Middle frontal gyrus (tissue), 1 donor: ENCODE data around the gene HMX3.

Experiments used
- DNase-seq: peaks from one replicate; pipeline ENCODE4 v3.0.0-alpha.2; 2015; ENCODE audit warnings: low spot score; ENCODE audit errors: extremely low spot score

The HMX3 gene

DNA sequence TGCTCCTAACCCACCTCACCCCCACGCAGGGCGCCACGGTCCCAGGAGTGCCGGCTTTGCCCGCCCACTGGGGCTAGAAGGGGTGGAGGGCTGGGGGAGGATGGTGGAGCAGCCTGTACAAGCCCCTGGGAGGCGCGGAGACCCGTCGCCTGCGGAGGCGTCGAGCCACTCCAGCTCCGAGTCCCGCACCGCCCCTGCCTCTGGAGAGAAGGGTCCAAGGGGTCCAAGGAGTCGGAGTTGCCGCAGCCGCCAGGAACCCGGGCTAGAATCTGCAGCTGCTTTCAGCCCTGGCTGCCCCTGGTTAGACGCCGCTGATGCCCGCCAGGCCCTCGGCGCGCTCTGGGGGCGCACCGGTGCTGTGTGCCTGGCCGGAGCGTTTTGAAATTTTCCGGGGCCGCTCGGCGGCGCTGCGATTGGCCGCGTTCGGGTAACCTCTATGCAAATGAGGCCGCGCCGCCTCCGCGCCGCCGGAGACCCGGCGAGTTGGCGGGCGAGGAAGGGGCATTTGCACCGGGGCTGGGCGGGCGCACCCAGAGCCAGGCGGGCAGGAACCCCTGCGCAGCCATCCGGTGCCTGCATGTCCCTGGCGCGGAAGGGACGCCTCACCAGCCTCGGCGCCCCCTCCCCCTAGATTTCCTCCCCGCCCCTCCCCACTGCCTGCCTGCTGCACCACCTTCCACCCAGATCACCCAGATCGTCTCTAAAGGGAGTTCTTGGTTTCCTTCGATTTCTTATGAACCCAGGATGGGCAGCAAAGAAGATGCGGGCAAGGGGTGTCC lies 12.1 kb downstream of the HMX3 start, which contains the start of gene HMX2:
HMX2 (plus strand) TSS at position 502 of the 779 bp plus-strand sequence; CDS start at position 745, 243 bp downstream.
- DNase-seq: no peak

DNA sequence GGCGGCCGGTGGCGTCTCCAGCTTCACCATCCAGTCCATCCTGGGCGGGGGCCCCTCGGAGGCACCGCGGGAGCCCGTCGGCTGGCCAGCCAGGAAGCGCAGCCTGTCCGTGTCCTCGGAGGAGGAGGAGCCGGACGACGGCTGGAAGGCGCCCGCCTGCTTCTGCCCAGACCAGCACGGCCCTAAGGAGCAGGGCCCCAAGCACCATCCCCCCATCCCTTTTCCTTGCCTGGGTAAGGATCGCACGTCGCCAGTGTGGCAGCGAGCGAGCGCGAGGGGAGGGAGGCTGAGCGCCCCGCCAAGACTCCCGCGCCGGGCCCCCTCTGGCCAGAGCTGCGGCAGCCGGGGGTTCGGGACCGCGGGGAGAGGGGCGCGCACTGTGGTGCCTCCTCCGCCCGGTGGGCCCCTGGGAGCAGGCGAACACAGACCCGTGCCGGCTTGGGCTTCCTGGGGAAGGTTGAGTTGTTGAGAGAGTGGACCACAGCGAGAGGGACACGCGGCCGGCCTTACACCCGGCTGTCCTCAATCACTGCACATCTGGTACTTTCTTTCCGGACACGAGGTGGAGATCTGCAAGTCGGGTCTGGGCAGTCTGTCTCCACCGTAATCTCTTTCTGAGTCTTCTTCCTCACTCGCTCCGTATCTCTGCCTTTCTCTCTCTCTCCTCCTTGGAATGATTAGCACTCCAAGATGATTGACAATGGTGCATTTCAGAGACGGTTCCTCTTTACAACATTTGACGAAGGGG lies 12.8 kb downstream of the HMX3 start:
- no peak for DNase-seq

DNA sequence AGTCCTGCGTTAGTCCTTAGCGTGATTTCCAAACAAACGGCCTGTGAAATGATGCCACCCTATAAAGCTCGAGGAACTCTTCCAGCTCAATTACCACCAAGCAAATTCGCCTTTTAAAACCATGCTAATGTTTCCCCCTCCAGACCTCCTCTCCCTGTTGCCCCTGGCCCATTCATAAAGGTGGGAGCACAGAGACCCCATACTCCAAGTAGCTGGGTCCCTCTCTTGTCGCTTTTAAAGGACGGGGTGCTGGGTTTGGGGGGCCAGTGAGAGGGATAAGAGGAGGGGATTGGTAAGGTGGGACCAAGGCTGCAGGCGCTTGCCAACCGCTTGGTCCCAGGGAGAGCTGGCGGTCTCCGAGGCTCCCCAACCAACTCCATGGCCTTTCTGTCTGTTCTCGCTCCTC lies 13.4 kb downstream of the HMX3 start:
- DNase-seq: no peak

DNA sequence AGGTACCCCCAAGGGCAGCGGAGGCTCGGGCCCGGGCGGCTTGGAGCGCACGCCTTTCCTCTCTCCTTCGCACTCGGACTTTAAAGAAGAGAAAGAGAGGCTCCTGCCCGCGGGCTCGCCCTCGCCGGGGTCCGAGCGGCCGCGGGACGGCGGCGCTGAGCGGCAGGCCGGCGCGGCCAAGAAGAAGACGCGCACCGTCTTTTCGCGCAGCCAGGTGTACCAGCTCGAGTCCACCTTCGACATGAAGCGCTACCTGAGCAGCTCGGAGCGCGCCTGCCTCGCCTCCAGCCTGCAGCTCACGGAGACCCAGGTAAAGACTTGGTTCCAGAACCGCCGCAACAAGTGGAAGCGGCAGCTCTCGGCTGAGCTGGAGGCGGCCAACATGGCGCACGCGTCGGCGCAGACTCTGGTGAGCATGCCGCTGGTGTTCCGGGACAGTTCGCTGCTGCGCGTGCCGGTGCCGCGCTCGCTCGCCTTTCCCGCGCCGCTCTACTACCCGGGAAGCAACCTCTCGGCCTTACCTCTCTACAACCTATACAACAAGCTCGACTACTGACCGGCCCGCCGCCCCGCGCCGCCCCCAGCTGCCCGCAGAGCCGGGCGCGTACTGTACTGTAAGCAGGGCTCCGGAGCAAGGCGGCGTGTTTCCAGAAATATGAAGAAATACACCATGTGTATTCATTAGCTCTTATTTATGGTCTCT lies 13.9 kb downstream of the HMX3 start:
- no peak for DNase-seq

DNA sequence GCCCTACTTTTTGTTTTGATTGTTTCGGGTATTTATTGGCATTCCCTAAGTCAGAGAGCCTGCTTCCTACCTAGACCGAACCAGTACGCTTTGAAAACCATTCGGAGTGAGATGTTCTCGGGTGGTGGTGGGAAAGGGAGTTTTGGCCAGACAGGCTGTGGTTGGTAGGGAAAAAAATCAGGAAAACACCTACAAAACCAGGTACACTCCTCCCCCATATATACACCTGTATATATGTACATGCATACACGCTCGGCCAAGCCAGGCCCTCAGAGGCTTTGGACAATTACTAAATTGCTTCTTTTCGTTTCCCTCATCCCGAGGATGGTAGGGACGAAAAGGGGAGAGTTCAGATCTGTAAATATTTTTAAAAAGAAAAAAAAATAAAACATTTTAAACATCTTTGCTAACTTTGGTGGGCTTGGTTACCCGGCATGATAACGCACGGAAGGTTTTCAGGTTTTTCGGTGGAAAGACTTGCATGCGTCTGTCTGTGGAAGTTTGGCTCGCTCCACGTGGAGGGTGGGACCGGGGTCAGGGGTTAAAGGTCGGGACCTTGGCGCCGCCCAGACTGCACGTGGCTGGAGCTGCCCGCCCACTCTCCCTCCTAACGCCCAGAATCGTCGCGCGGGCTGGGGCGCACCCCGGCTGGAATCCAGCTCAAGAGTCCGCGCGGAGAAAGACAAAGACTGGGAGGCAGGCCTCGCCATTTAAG lies 14.7 kb downstream of the HMX3 start:
- no peak for DNase-seq

DNA sequence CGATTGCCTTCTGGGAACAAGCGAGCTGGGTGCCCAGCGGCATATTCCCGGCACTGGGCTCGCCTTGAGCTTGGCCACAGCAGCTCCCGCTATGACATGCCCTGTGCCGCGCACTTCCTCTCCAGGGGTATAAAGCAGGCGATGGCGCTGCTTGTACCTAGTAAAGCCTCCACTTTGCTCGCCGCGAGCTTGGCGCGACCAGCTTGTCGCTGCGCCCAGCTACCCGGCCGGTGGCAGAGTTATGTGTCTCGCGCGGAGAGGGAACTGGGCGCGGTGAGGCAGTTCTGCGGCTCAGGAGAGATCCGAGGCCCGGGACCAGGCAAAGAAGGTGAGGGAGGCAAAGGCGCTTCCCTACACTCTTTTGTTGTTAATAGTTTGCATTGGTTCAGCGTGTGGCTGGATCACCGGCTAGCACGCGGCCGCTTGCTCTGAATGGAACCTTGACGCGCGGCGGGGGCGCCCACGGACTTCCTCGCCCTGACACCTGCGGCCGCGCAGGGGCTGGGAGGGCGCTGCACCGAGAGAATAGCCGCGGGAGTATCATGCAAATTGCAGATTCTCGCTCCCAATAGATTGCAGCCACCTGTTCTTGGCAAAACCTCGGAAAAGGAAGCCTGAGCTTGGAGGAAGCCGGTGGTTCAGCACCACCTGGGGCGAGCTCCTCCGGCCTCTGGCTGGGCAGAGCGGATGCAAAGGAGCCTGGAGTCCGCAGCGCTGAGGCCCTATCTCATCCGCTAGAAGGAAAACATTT lies 15.4 kb downstream of the HMX3 start:
- no peak for DNase-seq

DNA sequence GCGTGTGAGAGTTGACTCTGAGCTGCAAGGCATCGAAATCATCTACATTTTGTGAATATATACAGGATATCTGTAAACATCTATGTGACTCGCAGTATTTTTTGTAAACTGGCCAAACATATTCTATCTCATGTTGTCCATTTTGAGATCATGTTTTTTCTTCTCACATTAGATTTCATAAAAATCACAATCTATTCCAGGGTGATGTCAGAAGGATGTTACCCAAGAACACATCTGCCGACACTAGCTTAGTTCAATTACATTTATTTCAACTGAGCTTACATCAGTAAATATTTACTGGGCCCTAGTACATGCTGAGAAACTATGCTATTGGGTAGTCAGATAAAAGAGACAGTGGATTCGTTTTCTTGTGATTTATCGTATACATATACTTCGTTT lies 16.0 kb downstream of the HMX3 start:
- no peak for DNase-seq

DNA sequence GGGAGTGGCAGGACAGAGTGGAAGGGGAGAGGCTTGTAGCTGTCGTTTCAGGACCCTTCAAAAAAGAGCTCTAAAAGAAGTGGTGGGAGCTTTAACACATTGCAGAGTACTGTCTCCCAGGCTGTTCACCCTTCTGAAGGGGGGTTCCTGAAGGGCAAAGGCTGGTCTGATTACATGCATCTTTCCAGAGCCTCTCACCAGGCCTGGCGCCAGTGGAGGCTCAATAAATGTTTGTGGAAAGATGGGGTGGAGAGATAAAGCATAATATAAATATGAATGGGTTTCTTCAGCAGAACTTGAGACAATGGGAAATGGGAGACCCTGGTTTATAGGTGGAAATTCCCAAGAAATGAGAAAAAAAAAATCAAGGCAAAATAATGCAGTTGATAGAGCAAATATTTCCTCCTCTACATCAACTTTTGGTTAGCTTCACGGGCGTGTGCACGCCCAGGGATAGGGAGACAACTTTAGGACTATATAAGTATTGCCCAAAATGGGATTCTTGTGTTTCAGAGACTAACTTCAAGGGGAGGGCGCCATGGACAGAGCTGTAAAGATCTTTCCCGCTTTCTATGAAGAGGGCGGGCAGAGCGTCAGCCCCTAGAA lies 17.8 kb downstream of the HMX3 start:
- DNase-seq: no peak

DNA sequence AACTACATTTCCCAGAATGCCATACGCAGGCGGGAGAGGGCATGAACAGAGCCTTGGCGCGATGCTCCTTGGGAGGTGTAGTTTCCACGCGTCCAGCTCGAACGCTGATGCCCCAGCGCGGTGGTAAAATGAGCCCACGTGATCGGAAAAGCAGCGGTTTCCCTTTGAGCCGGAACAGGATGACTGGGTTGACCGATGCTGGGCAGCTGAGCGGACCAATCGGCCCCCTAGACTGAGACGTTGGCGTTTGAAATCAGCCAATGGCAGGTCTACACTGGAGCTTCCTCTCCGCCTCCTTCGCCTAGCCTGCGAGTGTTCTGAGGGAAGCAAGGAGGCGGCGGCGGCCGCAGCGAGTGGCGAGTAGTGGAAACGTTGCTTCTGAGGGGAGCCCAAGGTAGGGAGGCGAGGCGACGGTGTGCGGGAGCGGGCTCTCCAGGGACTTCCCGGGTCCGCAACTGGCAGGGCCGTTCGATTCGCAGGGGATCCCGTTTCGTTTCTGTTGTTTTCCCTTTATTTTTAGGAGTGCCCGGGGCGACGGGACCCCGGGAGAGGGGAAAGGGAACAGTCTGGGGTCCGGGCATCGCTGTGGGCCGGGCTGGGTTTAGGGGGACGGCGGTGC lies 18.4 kb downstream of the HMX3 start, which contains the start of gene BUB3:
BUB3 (plus strand) TSS at position 311 of the 619 bp plus-strand sequence. CDS start 516 bp downstream, outside the sequence.
- peak; percentile 100 for DNase-seq

DNA sequence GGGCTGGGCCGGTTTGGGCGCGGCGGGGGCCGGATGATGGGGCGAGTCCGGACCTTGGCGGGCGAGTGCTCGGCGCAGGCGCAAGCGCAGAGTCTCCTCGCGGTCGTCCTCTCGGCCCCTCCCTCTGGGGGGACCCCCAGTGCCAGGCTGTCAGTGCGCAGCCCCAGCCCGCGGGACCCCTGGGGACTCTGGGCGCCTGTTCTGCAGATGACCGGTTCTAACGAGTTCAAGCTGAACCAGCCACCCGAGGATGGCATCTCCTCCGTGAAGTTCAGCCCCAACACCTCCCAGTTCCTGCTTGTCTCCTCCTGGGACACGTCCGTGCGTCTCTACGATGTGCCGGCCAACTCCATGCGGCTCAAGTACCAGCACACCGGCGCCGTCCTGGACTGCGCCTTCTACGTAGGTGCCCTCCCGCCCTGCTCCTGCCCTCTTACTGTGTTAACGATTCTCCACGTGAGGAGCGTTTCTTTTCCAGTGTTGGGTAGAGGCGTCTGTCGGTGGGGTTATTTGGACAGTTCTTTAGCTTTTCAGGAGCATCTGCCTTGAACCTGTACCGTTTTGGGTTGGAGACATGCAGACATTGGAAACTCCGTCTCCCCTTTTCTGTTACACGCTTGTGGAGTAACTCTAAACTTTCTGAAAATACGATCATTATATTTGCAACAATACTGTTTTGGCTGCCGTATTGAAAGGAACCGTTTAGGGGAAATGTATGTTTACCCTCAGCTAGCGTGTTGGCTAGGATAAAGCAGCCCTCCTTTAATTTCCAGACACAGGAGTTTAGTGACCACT lies 19.1 kb downstream of the HMX3 start:
- no peak for DNase-seq

DNA sequence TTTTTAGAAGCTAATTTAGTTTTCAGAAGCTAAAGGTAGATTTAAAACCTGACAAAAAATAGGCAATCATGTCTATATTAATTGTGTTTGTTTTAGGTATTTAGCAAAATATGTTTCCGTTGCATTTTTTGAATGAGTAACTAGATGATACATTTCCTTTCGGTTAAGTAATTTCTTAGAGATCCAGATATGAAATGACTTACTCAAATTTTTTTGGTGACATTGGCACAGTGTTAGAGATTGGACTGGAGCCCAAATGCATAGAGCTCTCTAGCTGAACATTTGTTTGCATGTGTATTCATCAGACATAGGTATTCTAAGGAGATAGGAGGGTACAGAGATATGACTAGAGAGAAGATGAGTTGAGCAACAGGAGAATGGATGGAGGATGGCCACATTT lies 20.3 kb downstream of the HMX3 start:
- no peak for DNase-seq

DNA sequence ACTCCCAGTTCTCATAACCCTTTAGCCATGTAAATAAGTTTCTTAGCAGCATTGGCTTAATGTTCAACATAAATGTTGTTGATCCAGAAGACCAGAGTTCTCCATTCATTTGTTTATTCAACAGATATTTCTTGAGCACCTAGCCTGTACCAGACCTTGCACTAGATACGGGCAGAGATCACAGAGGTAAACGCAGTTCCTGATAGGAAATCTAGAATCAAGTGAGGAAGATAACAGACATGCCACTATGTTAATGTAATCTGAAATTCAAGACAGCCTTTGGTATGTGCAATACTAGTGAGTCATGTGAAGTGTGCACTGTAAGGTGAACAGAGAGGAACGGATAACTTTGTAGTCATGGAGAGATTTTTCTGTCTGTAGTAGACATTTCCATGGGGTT lies 21.4 kb downstream of the HMX3 start:
- no peak for DNase-seq

DNA sequence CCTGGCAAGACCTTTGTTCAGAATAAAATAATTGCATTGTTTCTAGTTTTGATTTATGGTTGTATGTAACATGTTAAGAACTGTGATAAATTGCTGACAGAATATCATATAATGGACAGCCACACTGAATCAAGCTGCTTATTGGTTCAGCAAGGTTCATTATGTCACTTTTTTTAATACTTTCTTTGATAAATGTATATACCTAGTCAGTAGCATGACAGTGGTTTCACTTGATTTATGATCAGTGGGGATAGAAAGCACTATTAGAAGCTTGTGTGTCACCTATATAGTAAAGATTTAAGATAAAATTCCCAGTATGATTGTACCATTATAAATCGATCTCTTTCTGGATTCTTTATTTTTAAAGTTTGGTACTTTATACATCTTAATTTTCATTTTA lies 22.9 kb downstream of the HMX3 start:
- DNase-seq: no peak

DNA sequence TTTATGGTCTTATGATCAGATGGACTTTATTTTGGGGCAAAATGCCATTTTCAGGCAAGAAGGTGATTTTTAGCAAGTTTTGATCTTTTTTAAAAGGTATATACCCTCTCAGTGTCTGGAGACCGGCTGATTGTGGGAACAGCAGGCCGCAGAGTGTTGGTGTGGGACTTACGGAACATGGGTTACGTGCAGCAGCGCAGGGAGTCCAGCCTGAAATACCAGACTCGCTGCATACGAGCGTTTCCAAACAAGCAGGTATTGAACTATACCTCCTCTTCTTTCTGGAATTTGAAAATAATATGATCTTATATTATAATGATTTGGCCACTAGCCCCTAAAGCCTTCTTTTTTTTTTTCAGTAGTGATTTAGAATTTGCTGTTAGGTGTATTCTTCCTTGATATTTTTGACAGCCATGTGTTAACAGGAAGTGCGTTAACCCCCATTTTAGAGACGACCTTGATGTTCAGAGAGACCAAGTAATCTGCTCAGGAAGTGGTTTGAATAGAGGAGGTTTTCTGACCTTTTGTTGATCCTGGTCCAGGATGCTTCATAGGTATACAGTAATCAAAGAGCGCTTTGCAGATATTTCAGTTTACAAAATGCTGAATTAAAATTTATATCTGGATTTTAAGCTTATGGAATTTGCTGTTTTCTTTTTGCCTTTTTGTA lies 24.7 kb downstream of the HMX3 start:
- no peak for DNase-seq

DNA sequence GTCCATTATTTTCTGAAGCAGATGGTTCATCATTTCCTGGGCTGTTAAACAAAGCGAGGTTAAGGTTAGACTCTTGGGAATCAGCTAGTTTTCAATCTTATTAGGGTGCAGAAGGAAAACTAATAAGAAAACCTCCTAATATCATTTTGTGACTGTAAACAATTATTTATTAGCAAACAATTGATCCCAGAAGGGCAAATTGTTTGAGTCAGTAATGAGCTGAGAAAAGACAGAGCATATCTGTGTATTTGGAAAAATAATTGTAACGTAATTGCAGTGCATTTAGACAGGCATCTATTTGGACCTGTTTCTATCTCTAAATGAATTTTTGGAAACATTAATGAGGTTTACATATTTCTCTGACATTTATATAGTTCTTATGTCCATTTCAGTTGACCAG lies 28.5 kb downstream of the HMX3 start:
- no peak for DNase-seq

DNA sequence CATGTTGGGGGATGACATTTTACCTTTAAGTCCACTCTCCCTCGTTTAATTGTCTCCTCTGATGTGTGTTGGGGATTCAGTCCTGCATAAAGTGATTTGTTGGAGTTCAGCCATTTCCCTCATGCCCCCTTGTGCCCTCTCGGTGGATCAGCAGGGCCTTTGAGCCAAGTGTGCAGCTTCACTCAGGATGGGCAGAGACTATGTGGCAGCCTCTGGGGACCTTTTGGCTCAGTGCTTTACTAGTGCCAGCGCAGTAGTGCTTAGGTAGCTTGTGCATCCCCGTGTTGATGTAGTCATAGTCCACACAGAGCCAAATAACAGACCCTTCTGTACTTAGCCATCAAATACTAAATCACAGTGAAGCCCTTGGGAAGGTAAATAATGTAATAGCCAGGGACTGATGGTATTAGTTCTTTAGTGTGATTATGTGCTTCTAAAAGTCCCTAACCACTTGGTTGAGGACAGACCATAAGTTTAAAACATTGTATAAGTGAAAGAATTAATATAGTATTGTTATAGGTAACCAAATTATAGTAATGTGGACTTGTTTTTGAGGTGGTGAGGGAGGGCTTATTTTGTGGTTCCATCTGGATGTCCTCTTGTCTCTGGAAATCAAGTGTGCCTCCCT lies 29.8 kb downstream of the HMX3 start:
- DNase-seq: no peak

DNA sequence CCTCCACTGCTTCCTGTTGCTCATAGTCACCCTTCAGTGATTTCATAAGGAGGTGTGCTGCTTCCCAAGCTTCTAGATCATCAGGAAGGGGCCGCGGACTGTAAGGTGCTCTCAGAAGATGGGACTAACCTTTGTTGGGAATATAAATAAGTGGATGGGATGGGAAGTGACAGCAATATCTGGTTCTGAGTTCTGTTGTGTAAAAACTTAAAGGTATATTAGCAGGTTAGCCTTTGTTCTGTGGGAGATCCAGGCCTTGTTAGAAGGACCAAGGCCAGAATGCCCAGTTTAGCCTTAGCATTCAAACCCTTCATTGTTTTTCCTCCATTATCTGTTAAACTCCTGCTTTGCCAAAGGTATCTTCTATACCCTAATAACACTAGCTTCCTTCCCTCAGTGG lies 30.8 kb downstream of the HMX3 start:
- no peak for DNase-seq

DNA sequence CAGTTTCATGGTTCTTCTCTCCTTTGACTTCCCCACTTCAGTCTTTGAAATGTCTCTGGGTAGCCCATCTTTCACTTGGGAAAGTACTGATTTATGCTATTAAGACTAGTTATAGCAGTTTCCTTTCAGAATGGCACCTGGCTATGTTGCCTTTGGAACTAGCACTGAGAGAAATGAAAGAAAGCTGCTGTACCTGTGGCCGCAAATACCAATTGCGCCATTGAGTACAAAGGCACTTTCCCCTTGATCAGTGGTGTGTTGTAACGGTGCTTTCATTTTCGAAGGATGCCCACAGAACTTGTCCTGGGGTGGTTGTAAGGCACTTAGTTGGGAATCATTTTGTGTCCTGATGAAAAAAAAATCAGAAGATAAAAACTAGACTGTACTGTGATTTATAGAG lies 35.2 kb downstream of the HMX3 start:
- DNase-seq: no peak
